Stimulated activated CD4-positive, alpha-beta T cell treated with anti-CD3 and anti-CD28 coated beads, Interleukin-15, amount 100 ng/mL, for 1 hour (primary cell): ENCODE measurements around the gene SLC22A14.
"Not testable (repeated sequence)": the region's sequence is repeated elsewhere in the genome, so short reads cannot be mapped to it uniquely, and the experiment has no call there.

ENCODE experiments used
- DNase-seq, 2 donors: peaks; one replicate each; pipeline ENCODE4 v3.0.0-alpha.2; 2020; ENCODE audit warnings: low read depth in 1 of 2, low spot score in 1 of 2

The SLC22A14 gene

GRCh38 chr3:38312356-38312755 is 30.3 kb downstream of the SLC22A14 start:
- DNase-seq: no peak

GRCh38 chr3:38313263-38313662 is 31.2 kb downstream of the SLC22A14 start:
- DNase-seq: no peak

GRCh38 chr3:38313695-38314094 is 31.6 kb downstream of the SLC22A14 start:
- DNase-seq: no peak

- no peak for DNase-seq
Observed at GRCh38 chr3:38314112-38314763, 32.1 kb downstream of the SLC22A14 start.

GRCh38 chr3:38314764-38315487 is 32.8 kb downstream of the SLC22A14 start:
- DNase-seq: no peak

GRCh38 chr3:38315488-38316230 is 33.6 kb downstream of the SLC22A14 start:
- no peak for DNase-seq

- no peak for DNase-seq
Observed at GRCh38 chr3:38316356-38317191, 34.5 kb downstream of the SLC22A14 start.

GRCh38 chr3:38317192-38317759 is 35.2 kb downstream of the SLC22A14 start:
- DNase-seq: no peak

- DNase-seq: no peak
Observed at GRCh38 chr3:38318766-38319671, 36.9 kb downstream of the SLC22A14 start.

- DNase-seq: not testable (repeated sequence)
Observed at GRCh38 chr3:38320638-38321037, 38.5 kb downstream of the SLC22A14 start.

- DNase-seq: no peak
Observed at GRCh38 chr3:38323060-38323459, 41.0 kb downstream of the SLC22A14 start.

GRCh38 chr3:38325256-38325655 is 43.2 kb downstream of the SLC22A14 start:
- DNase-seq: no peak

GRCh38 chr3:38327335-38328009 is 45.4 kb downstream of the SLC22A14 start:
- no peak for DNase-seq

- DNase-seq: no peak
Observed at GRCh38 chr3:38331257-38332022, 49.3 kb downstream of the SLC22A14 start.

GRCh38 chr3:38332201-38332600 is 50.1 kb downstream of the SLC22A14 start:
- no peak for DNase-seq

GRCh38 chr3:38334142-38335055 is 52.3 kb downstream of the SLC22A14 start:
- DNase-seq: no peak

- DNase-seq: no peak
Observed at GRCh38 chr3:38335263-38335662, 53.2 kb downstream of the SLC22A14 start.
